Subcutaneous abdominal adipose tissue (tissue), 5 donors: ENCODE results near the gene B3GALT5.

Experiments
- H3K27ac ChIP-seq: one replicate; pipeline ENCODE4 v1.7.0; 2013; ENCODE audit warnings: low read depth, mild to moderate bottlenecking, inconsistent platforms, low read length, moderate library complexity
- H3K27me3 ChIP-seq, 5 donors: one replicate each; pipeline ENCODE4 v1.7.0; 2013; ENCODE audit warnings: low read length in 5 of 5, inconsistent platforms in 1 of 5; ENCODE audit not compliant: control insufficient read depth in 5 of 5, insufficient read depth in 4 of 5
- H3K36me3 ChIP-seq, 5 donors: one replicate each; pipeline ENCODE4 v1.7.0; 2013; ENCODE audit warnings: low read length in 5 of 5; ENCODE audit not compliant: control insufficient read depth in 5 of 5, insufficient read depth in 5 of 5
- H3K4me1 ChIP-seq, 5 donors: one replicate each; pipeline ENCODE4 v1.7.0; 2013; ENCODE audit warnings: low read length in 5 of 5, mild to moderate bottlenecking in 3 of 5, moderate library complexity in 1 of 5; ENCODE audit not compliant: control insufficient read depth in 5 of 5, insufficient read depth in 5 of 5
- H3K4me3 ChIP-seq, 5 donors: one replicate each; pipeline ENCODE4 v1.7.0; 2013; ENCODE audit warnings: low read length in 5 of 5, low read depth in 1 of 5
- H3K9ac ChIP-seq, 5 donors: one replicate each; pipeline ENCODE4 v1.7.0; 2013; ENCODE audit warnings: low read length in 5 of 5, mild to moderate bottlenecking in 4 of 5, moderate library complexity in 3 of 5
- H3K9me3 ChIP-seq, 5 donors: one replicate each; pipeline ENCODE4 v1.7.0; 2013; ENCODE audit warnings: low read length in 5 of 5; ENCODE audit not compliant: control insufficient read depth in 5 of 5
- donor health status: healthy.
- donor health status: healthy.
- donor health status: healthy.
- donor health status: healthy.
- donor health status: healthy.

B3GALT5 gene

DNA sequence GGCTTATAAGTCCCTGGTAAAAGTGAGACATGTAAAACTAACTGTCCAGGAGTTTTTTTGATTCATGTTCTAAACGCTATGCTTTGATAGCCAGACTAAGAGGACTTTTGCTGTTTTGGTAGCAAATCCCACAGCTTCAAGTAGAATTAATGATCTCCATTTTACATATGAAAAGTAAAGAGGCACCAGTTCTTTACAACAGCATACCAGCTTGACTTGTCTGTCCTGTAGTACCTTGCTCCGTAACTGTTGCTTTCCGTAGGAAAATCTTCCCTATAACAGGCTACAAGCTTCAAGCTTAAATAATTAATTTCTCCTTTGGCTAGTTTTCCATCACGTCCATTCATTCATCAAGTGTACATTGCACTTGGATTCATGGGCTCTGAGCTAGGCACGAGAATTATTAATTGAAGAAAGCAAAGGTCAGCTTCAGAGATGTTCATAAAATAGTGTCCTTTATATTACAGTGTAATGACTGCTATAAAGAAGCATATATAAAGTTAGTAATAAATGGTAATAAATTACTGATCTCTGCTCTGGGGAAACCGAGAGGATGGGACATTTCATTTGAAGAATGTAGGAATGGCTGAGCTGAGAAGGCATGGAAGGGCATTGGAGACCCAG is 29.2 kb downstream of the B3GALT5 start:
- H3K36me3 ChIP-seq = no peaks in the 10 kb centered on the region
- no peak overlapping the region for H3K9ac ChIP-seq
- peaks cover 4 to 20% (median 18%) of the 10 kb centered on the region in 5 donors for H3K27me3 ChIP-seq
- H3K4me3 ChIP-seq = no peak overlapping the region
- H3K4me1 ChIP-seq = no peaks in the 10 kb centered on the region
- H3K9me3 ChIP-seq = no peaks in the 10 kb centered on the region
- no peak overlapping the region for H3K27ac ChIP-seq

DNA sequence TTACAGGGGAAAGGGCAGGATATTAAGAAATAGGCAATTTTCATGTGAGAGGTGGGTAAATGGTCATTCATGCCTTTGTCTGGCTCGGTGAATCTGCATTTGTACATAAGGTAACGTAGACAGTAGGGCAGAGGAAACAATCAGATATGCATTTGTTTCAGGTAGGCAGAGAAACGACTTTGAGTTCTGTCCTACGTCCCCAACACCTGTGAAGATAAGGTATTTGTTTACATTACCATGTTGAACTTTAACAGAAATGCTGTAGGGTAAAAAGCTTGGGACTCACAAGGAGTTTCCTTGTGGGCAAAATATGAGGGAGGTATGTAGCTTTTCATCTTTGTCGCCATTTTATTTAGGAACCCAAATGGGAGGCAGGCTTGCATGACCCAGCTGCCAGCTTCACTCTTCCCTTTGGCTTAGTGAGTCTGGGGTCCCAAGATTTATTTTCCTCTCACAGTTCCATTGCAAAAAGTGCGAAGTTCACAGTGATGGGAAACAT is 31.4 kb downstream of the B3GALT5 start:
- no peaks in the 10 kb centered on the region for H3K36me3 ChIP-seq
- H3K27me3 ChIP-seq = peaks cover 0 to 11% (median 4%) of the 10 kb centered on the region in 5 donors
- H3K4me3 ChIP-seq = no peak overlapping the region
- no peaks in the 10 kb centered on the region for H3K9me3 ChIP-seq
- H3K27ac ChIP-seq = no peak overlapping the region
- no peaks in the 10 kb centered on the region for H3K4me1 ChIP-seq
- H3K9ac ChIP-seq = no peak overlapping the region

DNA sequence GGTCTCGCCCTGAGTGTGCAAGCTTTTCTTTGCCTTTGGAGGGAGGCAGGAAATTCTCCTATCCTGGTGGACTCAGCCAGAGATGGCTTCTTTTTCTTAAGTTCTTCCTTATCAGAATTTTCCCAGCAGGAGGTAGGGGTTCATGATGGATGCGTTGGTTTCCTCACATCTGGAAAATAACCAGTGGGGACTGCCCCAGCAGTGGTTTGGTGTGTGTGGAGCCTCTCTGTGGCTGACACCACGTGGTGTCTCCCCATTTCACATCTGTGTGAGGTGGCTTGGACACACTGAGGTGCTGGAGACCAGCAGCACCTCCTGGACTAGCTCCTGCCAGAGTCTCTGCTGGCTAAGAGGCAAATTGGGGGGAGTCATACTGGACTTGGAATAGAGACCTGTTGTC is 32.6 kb downstream of the B3GALT5 start:
- peaks cover 0 to 6% (median 2%) of the 10 kb centered on the region in 5 donors for H3K27me3 ChIP-seq
- no peak overlapping the region for H3K9ac ChIP-seq
- no peaks in the 10 kb centered on the region for H3K9me3 ChIP-seq
- no peaks in the 10 kb centered on the region for H3K4me1 ChIP-seq
- H3K4me3 ChIP-seq = no peak overlapping the region
- H3K36me3 ChIP-seq = no peaks in the 10 kb centered on the region
- no peak overlapping the region for H3K27ac ChIP-seq

DNA sequence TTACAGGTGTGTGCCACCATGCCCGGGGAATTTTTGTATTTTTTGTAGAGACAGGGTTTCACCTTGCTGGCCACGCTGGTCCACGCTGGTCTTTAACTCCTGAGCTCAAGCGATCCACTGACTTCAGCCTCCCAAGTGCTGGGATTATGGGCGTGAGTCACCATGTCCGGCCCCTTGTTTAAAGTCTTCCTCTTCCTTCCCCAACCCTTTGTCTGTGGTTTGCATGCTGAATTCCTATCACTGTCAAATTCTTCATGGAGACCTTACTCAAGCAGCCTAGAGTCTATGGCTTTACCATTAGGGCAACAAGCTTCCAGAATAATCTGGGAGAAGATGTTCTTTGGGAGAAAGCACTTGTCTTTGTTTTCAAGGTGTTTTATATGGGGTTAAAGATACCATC is 34.7 kb downstream of the B3GALT5 start:
- no peak overlapping the region for H3K27ac ChIP-seq
- no peaks in the 10 kb centered on the region for H3K4me1 ChIP-seq

DNA sequence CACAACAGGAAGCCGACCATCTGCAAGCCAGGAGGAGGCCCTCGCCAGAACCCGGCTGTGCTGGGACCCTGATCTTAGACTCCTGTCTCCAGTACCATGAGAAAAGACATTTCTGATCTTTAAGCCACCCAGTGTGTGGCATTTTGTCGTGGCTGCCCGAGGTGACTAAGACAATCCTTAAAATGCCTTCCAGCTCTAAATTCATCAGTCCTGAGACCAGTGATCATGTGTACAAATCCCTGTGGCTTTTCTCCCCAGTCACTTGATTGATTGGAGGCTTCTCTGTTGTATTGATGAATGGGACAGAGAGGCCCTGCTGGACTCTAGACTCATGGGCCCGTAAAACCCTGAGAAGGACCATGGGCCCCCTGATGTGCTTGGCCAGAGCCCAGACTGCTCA is 36.1 kb downstream of the B3GALT5 start:
- no peak overlapping the region for H3K4me3 ChIP-seq
- no peaks in the 10 kb centered on the region for H3K4me1 ChIP-seq
- H3K27me3 ChIP-seq = peaks cover 0 to 5% (median 0%) of the 10 kb centered on the region in 5 donors
- H3K36me3 ChIP-seq = no peaks in the 10 kb centered on the region
- no peak overlapping the region for H3K9ac ChIP-seq
- H3K9me3 ChIP-seq = peaks cover 5 to 18% (median 15%) of the 10 kb centered on the region in 5 donors
- no peak overlapping the region for H3K27ac ChIP-seq

More for the DNA sequence above, 34.7 kb downstream of the B3GALT5 start:
- Histone ChIP-seq H3K4me3 (no peak overlapping the region), H3K36me3 (no peaks in the 10 kb centered on the region), H3K9me3 (peaks cover 0 to 6% (median 4%) of the 10 kb centered on the region in 5 donors), H3K27me3 (peaks cover 0 to 5% (median 0%) of the 10 kb centered on the region in 5 donors), H3K9ac (no peak overlapping the region)

DNA sequence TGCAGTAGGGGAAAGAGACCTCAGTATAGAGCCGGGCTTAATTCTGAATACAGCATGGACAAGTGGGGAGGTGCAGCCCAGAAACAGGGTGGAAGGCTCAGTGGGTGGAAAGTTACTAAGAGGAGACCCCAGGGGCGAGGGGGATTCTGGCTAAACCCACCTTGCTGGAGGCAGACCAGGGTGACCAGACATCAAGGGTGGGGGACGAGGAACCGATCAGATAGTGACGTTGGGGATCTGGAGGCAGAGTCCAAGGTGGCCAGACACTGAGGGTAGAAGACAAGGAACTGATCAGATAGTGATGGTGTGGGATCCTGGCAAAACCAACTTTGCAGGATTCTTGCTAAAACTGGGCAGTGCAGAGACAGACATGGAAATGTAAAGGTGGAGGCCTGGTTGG is 36.8 kb downstream of the B3GALT5 start:
- no peak overlapping the region for H3K4me3 ChIP-seq
- H3K27me3 ChIP-seq = peaks cover 0 to 5% (median 0%) of the 10 kb centered on the region in 5 donors
- no peaks in the 10 kb centered on the region for H3K4me1 ChIP-seq
- H3K36me3 ChIP-seq = no peaks in the 10 kb centered on the region
- no peak overlapping the region for H3K27ac ChIP-seq
- no peak overlapping the region for H3K9ac ChIP-seq
- peaks cover 5 to 21% (median 18%) of the 10 kb centered on the region in 5 donors for H3K9me3 ChIP-seq

DNA sequence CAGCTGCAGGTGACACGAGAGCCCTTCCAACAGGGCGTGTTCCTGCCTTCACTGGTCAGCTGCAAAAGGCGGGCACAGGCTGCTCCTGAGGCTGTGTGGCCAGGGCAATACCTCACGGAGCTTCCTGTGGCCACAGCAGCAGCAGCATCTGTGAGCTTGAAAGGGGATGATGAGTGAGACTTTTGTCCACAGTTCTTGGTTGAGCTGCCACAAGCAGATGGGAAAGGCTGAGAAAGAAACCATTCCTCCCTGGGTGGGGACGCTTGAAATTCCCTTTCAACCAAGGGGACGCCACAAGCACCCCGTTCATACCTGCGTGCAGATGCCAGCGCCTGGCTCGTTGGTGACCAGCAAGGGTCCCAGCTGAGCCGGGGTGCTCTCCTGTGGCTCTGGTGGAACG is 37.6 kb downstream of the B3GALT5 start:
- no peak overlapping the region for H3K4me3 ChIP-seq
- H3K9ac ChIP-seq = no peak overlapping the region
- peaks cover 5 to 21% (median 18%) of the 10 kb centered on the region in 5 donors for H3K9me3 ChIP-seq
- no peaks in the 10 kb centered on the region for H3K4me1 ChIP-seq
- no peaks in the 10 kb centered on the region for H3K36me3 ChIP-seq
- H3K27ac ChIP-seq = no peak overlapping the region
- peaks cover 0 to 5% (median 0%) of the 10 kb centered on the region in 5 donors for H3K27me3 ChIP-seq

DNA sequence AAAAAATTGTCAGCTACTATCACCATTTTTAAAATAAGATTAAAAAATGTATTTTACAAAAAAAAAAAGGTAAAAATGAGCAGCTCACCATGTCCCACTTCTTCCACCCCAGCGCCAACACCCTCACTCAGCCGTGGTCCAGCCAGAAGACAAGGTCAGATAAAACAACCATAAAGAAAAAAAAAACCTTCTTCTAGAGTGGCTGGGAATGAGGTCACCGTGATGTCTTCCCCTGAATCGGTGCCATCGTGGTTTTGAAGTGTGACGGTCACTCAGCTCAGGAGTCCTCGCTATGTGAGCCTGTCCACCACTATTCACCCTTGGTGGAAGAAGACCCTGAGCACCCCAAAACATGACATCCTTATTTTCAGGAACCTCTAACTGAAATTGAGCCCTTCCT is 38.1 kb downstream of the B3GALT5 start:
- Histone ChIP-seq H3K27ac (no peak overlapping the region), H3K9me3 (peaks cover 5 to 21% (median 18%) of the 10 kb centered on the region in 5 donors), H3K36me3 (no peaks in the 10 kb centered on the region), H3K4me3 (no peak overlapping the region), H3K4me1 (no peaks in the 10 kb centered on the region), H3K27me3 (peaks cover 0 to 2% (median 0%) of the 10 kb centered on the region in 5 donors), H3K9ac (no peak overlapping the region)

DNA sequence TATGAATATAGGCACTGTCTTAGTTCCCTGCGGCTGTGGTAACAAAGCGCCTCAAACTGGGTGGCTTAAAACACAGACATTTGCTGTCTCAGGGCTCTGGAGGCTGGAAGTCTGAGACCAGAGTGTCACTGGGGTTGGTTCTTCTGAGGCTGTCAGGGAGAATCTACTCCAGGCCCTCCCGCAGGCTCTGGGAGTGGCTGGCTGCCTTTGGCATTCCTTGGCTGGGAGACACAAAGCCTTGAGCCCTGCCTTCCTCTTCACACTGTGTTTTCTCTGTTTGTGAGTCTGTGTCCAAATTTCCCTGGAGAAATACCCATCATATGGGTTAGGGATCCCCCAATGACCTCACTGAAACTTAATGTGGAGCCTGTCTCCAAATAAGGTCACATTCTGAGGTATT is 38.5 kb downstream of the B3GALT5 start:
- peaks cover 5 to 21% (median 18%) of the 10 kb centered on the region in 5 donors for H3K9me3 ChIP-seq
- H3K27ac ChIP-seq = no peak overlapping the region
- no peak overlapping the region for H3K4me3 ChIP-seq
- H3K36me3 ChIP-seq = no peaks in the 10 kb centered on the region
- peaks cover 0 to 2% (median 0%) of the 10 kb centered on the region in 5 donors for H3K27me3 ChIP-seq
- no peak overlapping the region for H3K9ac ChIP-seq
- H3K4me1 ChIP-seq = no peaks in the 10 kb centered on the region

DNA sequence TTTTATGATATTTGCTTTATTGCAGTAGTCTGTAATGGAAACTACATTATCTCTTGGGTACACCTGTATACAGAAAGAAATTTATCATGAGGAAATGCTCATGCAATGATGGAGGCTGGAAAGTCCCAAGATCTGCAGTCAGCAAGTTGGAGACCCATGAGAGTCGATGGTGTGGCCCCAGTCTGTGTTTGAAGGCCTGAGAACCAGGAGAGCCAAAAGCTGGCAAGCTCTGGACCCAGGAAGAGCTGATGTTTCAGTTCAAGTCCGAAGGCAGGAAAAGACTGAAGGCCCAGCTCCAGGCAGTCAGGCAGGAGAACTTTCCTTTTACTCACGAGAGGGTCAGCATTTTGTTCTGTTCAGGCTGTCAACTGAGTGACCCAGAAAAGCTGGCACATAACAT is 42.2 kb downstream of the B3GALT5 start:
- no peak overlapping the region for H3K27ac ChIP-seq
- H3K9ac ChIP-seq = no peak overlapping the region
- H3K9me3 ChIP-seq = peaks cover 5 to 21% (median 18%) of the 10 kb centered on the region in 5 donors
- no peaks in the 10 kb centered on the region for H3K36me3 ChIP-seq
- no peak overlapping the region for H3K4me3 ChIP-seq
- H3K27me3 ChIP-seq = peaks cover 0 to 2% (median 0%) of the 10 kb centered on the region in 5 donors
- peaks cover 0 to 2% (median 0%) of the 10 kb centered on the region in 5 donors for H3K4me1 ChIP-seq
